CD4-positive, alpha-beta T cell treated with Interleukin-21 for 1 hour (primary cell): ENCODE measurements around the gene LYPD5.

Source experiments
- DNase-seq: peaks from one replicate; pipeline ENCODE4 v3.0.0-alpha.2; 2020

LYPD5 gene

DNA sequence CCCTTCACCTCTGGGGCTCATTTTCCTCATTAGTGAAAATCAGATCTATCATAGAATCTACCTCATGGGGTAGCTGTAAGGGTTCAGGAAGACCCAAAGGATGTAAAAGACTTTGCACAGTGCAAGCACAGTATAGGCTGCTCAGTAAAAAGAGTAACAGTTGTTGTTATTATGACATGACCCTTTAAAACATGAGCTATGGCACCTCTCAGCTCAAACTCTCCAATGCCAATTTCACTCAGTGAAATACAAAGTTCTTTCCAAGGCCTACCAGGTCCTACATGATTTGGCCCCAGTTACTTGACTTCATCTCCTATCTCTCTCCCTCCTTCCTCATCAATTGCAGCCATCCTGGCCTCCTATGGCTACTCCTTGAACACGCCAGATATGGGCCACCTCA lies 52.3 kb downstream of the LYPD5 start:
- no peak for DNase-seq

DNA sequence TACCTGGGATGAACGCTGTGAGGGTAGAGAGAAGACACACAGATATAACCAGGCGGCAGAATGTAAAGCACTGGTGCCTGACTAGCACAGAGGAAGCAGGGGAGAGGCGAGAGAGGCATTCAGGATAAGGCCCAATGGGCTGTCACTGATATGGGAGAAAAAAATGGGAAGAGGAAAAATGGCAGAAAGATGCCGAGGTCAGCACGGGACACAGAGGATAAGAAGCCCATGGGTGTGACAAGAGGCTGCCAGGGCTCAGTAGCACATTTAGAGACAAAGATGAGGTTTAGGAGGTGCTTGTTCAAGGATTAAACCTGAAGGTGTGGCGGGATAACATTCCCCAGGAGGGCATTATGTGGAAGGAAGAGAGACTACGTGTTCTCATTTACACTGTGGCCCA lies 53.1 kb downstream of the LYPD5 start:
- DNase-seq = no peak

DNA sequence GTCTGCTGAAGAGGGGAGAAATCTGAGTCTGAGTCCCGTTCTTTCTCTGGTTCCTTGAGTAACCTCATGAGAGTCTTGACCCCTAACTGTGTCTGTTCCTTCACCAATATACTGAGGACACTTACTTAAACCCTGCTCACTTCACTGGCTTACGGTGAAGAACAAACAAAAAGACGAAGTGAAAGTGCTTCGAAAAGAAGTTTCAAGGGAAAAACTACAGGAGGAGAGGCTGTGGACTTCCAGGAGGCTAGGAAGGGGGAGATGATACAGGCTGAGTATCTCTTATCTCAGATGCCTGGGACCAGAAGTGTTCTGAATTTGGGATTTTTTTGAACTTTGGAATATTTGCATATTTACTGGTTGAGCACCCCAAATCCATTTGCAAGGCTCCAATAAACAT lies 53.6 kb downstream of the LYPD5 start:
- DNase-seq = no peak

DNA sequence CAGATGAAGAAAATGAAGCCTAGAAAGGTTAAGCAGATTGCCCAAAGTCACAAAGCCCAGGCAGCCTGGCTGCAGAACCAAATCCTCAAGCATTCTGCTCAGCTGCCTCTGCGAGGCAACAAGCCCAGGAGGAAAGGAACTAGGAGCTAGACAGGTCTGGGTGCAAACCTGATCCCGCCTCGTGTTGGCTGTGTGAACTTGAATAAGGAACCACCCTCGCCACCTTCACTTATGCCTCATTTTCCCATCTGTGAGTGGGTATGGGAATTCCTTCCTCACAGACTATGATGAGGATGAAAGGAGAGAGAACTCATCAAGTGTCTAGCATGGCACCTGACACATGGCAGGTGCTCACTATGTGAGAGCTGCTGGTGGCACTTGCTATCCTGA lies 54.0 kb downstream of the LYPD5 start:
- no peak for DNase-seq

DNA sequence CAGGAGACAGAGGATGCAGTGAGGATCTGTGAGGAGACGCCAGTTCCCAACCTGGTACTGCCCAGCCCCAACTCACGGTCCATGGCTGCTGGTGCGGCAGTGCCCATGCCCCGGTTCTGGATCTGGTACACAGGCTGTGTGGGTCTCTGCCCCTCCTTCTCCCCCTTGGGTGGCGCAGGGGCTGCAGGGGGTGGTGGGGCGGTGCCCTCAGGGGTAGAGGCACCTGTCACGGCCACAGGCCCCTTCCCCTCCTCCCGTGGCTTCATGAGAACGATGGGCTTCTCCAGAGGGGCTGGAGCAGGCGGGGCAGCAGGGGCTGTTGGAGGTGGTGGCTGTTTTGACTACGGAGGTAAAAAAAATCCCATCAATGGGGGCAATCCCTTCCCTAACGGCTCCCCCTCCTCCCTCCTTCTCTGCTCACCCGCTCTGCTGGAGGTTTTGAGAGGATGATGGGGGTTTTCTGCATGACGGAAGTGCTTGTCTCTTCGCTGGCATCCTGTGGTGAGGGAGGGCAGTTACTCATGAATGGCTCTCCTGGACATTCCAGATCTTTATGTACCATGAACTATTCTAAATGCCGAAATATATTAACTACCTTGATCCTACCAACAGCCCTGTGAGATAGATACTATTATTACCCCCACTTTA lies 54.6 kb downstream of the LYPD5 start:
- peak; percentile 48 for DNase-seq
